Liver (tissue), 9 donors: Measurements from ENCODE around the gene RTN4IP1. TPM values are rescaled to one million over a fixed set of nuclear protein-coding genes. Genes with fewer than 3 reads are reported as not detected.

Experiments
- DNase-seq: peaks from one replicate; pipeline ENCODE4 v3.0.0-alpha.2; 2017; ENCODE audit warnings: low spot score
- H3K27ac ChIP-seq, 2 donors: one replicate each; pipeline ENCODE4 v1.7.0; 2013; ENCODE audit warnings: inconsistent platforms in 2 of 2, low read length in 2 of 2, control low read depth in 1 of 2, low read depth in 1 of 2, mild to moderate bottlenecking in 1 of 2
- H3K27me3 ChIP-seq, 4 donors: one replicate each; pipeline versions ENCODE4 v1.6.1 to v1.7.0; 2013; ENCODE audit warnings: low read length in 3 of 4, inconsistent platforms in 1 of 4, mild to moderate bottlenecking in 1 of 4, moderate library complexity in 1 of 4; ENCODE audit not compliant: control insufficient read depth in 4 of 4, insufficient read depth in 4 of 4
- H3K36me3 ChIP-seq, 4 donors: one replicate each; pipeline versions ENCODE4 v1.6.1 to v1.7.0; 2013; ENCODE audit warnings: low read length in 3 of 4, mild to moderate bottlenecking in 3 of 4, low read depth in 1 of 4, moderate library complexity in 1 of 4; ENCODE audit not compliant: control insufficient read depth in 4 of 4, insufficient read depth in 3 of 4
- H3K4me1 ChIP-seq, 4 donors: one replicate each; pipeline versions ENCODE4 v1.6.1 to v1.7.0; 2013; ENCODE audit warnings: low read length in 3 of 4, mild to moderate bottlenecking in 3 of 4, moderate library complexity in 1 of 4; ENCODE audit not compliant: control insufficient read depth in 4 of 4, insufficient read depth in 4 of 4
- H3K4me3 ChIP-seq, 3 donors: one replicate each; pipeline versions ENCODE4 v1.6.1 to v1.7.0; 2013; ENCODE audit warnings: low read length in 3 of 3, control low read depth in 1 of 3, low read depth in 1 of 3, mild to moderate bottlenecking in 1 of 3
- H3K9ac ChIP-seq, 2 donors: one replicate each; pipeline ENCODE4 v1.7.0; 2013; ENCODE audit warnings: low read length in 2 of 2, mild to moderate bottlenecking in 2 of 2, moderate library complexity in 2 of 2, control low read depth in 1 of 2, low read depth in 1 of 2
- H3K9me3 ChIP-seq, 4 donors: one replicate each; pipeline versions ENCODE4 v1.6.1 to v1.7.0; 2013; ENCODE audit warnings: low read length in 3 of 4; ENCODE audit not compliant: control insufficient read depth in 4 of 4
- ATF3 ChIP-seq: IDR thresholded peaks from 2 replicates; pipeline ENCODE4 v1.6.1; 2016; ENCODE audit warnings: antibody characterized with exemption
- EGR1 ChIP-seq, 2 donors: IDR thresholded peaks; 2 replicates each; pipeline ENCODE4 v1.6.1; 2016 to 2018; ENCODE audit warnings: antibody characterized with exemption in 2 of 2, low read depth in 2 of 2
- FOXA1 ChIP-seq: IDR thresholded peaks from 2 replicates; pipeline ENCODE4 v1.6.1; 2016; ENCODE audit warnings: antibody characterized with exemption
- FOXA2 ChIP-seq: IDR thresholded peaks from 2 replicates; pipeline ENCODE4 v1.6.1; 2016; ENCODE audit warnings: antibody characterized with exemption
- GABPA ChIP-seq, 2 donors: IDR thresholded peaks in 1 of 2; conservative IDR thresholded peaks in 1 of 2; 2 replicates each; pipeline ENCODE4 v1.6.1; 2016; ENCODE audit warnings: antibody characterized with exemption in 2 of 2, mild to moderate bottlenecking in 1 of 2, moderate library complexity in 1 of 2
- HNF4A ChIP-seq, 2 donors: conservative IDR thresholded peaks; 2 replicates each; pipeline ENCODE4 v1.6.1; 2016; ENCODE audit warnings: antibody characterized with exemption in 2 of 2, mild to moderate bottlenecking in 2 of 2
- HNF4G ChIP-seq: IDR thresholded peaks from 2 replicates; pipeline ENCODE4 v1.6.1; 2016; ENCODE audit warnings: antibody characterized with exemption
- JUND ChIP-seq, 2 donors: IDR thresholded peaks; 2 replicates each; pipeline ENCODE4 v1.6.1; 2016; ENCODE audit warnings: antibody characterized with exemption in 2 of 2
- NR2F2 ChIP-seq: IDR thresholded peaks from 2 replicates; pipeline ENCODE4 v1.6.1; 2016; ENCODE audit warnings: antibody characterized with exemption
- RAD21 ChIP-seq, 2 donors: IDR thresholded peaks; 2 replicates each; pipeline ENCODE4 v1.6.1; 2016; ENCODE audit warnings: antibody characterized with exemption in 2 of 2, mild to moderate bottlenecking in 2 of 2
- REST ChIP-seq: IDR thresholded peaks from 2 replicates; pipeline ENCODE4 v1.6.1; 2016; ENCODE audit warnings: antibody characterized with exemption, mild to moderate bottlenecking
- RXRA ChIP-seq, 2 donors: IDR thresholded peaks; 2 replicates each; pipeline ENCODE4 v1.6.1; 2017 to 2018; ENCODE audit warnings: antibody characterized with exemption in 2 of 2, mild to moderate bottlenecking in 1 of 2
- SP1 ChIP-seq: IDR thresholded peaks from 2 replicates; pipeline ENCODE4 v1.6.1; 2018; ENCODE audit warnings: antibody characterized with exemption, mild to moderate bottlenecking
- TAF1 ChIP-seq: conservative IDR thresholded peaks from 2 replicates; pipeline ENCODE4 v1.6.1; 2016; ENCODE audit warnings: antibody characterized with exemption, mild to moderate bottlenecking
- YY1 ChIP-seq: IDR thresholded peaks from 2 replicates; pipeline ENCODE4 v1.6.1; 2016; ENCODE audit warnings: antibody characterized with exemption, mild to moderate bottlenecking
- ZBTB33 ChIP-seq: IDR thresholded peaks from 2 replicates; pipeline ENCODE4 v1.6.1; 2016; ENCODE audit warnings: antibody characterized with exemption
- WGBS: extraction: QIAGEN DNeasy Blood & Tissue Kit; methylation state at CpG from one replicate; pipeline ENCODE4 v1.1.7; 2013; 5-methylcytosine and 5-hydroxymethylcytosine counted together
- polyA plus RNA-seq, 2 donors: library from polyadenylated mRNA; stranded (reverse) in 1 of 2; unstranded in 1 of 2; fragments of 200-250 nt in 1 of 2; fragments of >200 nt in 1 of 2; fragmentation: Nextera tagmentation in 1 of 2; extraction: Ambion mirVana in 1 of 2; gene quantifications; one replicate each; pipeline versions ENCODE4 v1.2.1 to v1.2.3, GENCODE V29; 2013 to 2015
- total RNA-seq, 2 donors: library from RNA; depleted of rRNA; stranded (reverse); fragments of >200 nt; gene quantifications; one replicate each; pipeline ENCODE4 v1.2.3, GENCODE V29; 2014
- TF ChIP-seq, protein P1 (sequence below): IDR thresholded peaks from 2 replicates; pipeline ENCODE4 v1.6.1; 2016; ENCODE audit warnings: antibody characterized with exemption
- TF ChIP-seq, protein P2 (sequence below): fragments of 150-350 bp; IDR thresholded peaks from 2 replicates; pipeline ENCODE4 v1.5.1; 2017; ENCODE audit warnings: improper control_type of control experiment, low read depth, low read length; ENCODE audit not compliant: missing input control
- donor health status: healthy.
- donor health status: healthy.
- donor health status: healthy.
- donor health status: healthy.
- donor health status: healthy.

Gene RTN4IP1
- total and polyA plus RNA-seq, 4 donors, result 3.7 to 6.9 (median 4.6) TPM

DNA sequence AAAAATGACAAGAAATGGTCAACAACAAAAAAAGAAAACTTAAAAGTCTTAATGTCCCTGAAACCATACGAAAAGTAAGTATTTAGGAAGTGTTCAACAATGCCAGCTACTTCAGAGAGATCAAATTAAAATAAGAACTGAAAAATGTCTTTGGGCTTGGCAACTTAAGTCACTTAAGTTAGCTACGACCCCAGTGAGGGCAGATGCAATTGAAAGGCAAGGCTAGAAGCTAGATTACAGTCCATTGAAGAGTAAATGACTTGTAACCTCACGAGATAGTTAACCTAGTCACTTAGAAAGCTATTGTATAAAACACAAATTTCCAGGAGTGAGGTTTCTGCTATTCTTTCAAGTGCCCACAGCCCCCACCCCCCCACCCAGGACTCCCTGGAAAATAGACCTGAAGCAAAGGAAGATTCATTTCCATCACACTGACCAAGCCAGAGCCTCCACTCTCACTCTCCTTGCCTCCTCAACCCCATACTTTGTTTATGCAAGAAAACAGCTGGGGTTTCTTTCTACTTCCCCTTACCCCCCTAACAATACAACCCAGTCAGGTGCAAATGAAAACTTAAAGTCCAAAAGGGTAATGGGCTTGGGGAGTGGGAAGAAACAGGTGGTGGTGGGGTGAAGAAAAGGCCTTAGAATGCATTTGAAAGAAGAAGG is 14.6 kb downstream of the RTN4IP1 start:
- H3K4me1 ChIP-seq, result no peaks in the 10 kb centered on the region
- DNase-seq, result no peak
- H3K36me3 ChIP-seq, result peaks cover 0 to 5% (median 4%) of the 10 kb centered on the region in 4 donors
- TF ChIP-seq, protein P1, sequence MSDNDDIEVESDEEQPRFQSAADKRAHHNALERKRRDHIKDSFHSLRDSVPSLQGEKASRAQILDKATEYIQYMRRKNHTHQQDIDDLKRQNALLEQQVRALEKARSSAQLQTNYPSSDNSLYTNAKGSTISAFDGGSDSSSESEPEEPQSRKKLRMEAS, result no peak
- TF ChIP-seq YY1, result no peak
- no peak for TF ChIP-seq RAD21 (IDR thresholded peaks at IDR 0.05)
- no peak for TF ChIP-seq SP1
- no peak overlapping the region for H3K9ac ChIP-seq
- H3K27ac ChIP-seq, result no peak overlapping the region
- H3K4me3 ChIP-seq, result no peak overlapping the region
- WGBS, result 94% methylated on average over 3 of the region's 3 CpGs
- no peaks in the 10 kb centered on the region for H3K9me3 ChIP-seq
- H3K27me3 ChIP-seq, result no peaks in the 10 kb centered on the region

DNA sequence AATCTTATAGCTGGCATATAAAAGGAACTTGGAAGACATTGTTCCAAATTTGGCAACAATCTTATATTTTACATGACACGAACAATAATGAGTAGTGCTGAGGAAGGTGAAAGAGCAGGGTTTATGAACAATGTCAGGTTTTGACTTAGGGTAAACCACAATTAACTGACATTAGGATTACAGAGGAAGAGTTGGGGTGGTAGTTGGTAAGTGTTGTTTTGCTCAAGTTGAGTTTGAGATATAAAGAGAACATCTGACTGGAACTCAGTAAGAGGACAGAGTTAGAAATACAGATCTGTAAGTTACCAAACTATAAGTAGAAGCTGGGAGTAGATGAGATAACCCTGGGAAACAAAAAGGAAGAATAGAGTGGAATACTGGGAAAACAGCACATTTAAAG is 15.1 kb downstream of the RTN4IP1 start:
- Histone ChIP-seq H3K4me1 (no peaks in the 10 kb centered on the region), H3K9ac (no peak overlapping the region), H3K27ac (no peak overlapping the region), H3K4me3 (no peak overlapping the region), H3K9me3 (no peaks in the 10 kb centered on the region), H3K36me3 (peaks cover 0 to 5% (median 4%) of the 10 kb centered on the region in 4 donors), H3K27me3 (no peaks in the 10 kb centered on the region)
- WGBS, result 90% methylated on average over 1 of the region's 1 CpG
- DNase-seq, result no peak
- TF ChIP-seq ZBTB33 (no peak), RAD21 (IDR thresholded peaks at IDR 0.05) (no peak)

DNA sequence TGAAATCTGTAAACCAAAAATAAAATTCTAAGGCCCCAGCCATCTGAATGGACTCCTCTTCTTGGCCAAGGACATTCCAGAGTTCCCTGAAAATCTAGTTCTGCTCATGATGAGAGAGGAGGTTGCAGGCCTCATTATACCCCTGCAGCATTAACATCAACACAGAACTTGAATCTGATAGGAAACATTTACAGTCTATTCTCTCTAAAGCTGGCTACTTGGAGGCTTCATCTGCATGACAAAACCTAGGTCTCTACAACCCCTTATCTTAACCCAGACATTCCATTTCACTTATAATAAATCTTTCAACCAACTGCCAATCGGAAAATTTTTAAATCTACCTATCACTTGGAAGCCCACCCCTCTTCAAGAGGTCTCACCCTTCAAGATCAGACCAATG is 15.7 kb downstream of the RTN4IP1 start:
- Histone ChIP-seq H3K9me3 (no peaks in the 10 kb centered on the region), H3K9ac (no peak overlapping the region), H3K4me1 (no peaks in the 10 kb centered on the region), H3K27ac (no peak overlapping the region), H3K36me3 (peaks cover 0 to 5% (median 4%) of the 10 kb centered on the region in 4 donors), H3K4me3 (no peak overlapping the region), H3K27me3 (no peaks in the 10 kb centered on the region)
- no peak for DNase-seq
- WGBS, result 96% methylated on average over 1 of the region's 1 CpG
- no peak for TF ChIP-seq GABPA (IDR thresholded peaks at IDR 0.05 in 1 of 2, conservative IDR thresholded peaks at IDR 0.05 in 1 of 2)
- TF ChIP-seq HNF4A (conservative IDR thresholded peaks at IDR 0.05), result no peak
- no peak for TF ChIP-seq FOXA1
- TF ChIP-seq JUND (IDR thresholded peaks at IDR 0.05), result no peak
- TF ChIP-seq, protein P2, sequence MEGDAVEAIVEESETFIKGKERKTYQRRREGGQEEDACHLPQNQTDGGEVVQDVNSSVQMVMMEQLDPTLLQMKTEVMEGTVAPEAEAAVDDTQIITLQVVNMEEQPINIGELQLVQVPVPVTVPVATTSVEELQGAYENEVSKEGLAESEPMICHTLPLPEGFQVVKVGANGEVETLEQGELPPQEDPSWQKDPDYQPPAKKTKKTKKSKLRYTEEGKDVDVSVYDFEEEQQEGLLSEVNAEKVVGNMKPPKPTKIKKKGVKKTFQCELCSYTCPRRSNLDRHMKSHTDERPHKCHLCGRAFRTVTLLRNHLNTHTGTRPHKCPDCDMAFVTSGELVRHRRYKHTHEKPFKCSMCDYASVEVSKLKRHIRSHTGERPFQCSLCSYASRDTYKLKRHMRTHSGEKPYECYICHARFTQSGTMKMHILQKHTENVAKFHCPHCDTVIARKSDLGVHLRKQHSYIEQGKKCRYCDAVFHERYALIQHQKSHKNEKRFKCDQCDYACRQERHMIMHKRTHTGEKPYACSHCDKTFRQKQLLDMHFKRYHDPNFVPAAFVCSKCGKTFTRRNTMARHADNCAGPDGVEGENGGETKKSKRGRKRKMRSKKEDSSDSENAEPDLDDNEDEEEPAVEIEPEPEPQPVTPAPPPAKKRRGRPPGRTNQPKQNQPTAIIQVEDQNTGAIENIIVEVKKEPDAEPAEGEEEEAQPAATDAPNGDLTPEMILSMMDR, result no peak
- no peak for TF ChIP-seq TAF1
- no peak for TF ChIP-seq RAD21 (IDR thresholded peaks at IDR 0.05)
- TF ChIP-seq ATF3, result no peak
- TF ChIP-seq, protein P1, result no peak
- TF ChIP-seq SP1, result no peak
- TF ChIP-seq HNF4G, result no peak
- no peak for TF ChIP-seq ZBTB33
- no peak for TF ChIP-seq EGR1 (IDR thresholded peaks at IDR 0.05; ENCODE audit: low read depth in 2 of 2)
- TF ChIP-seq FOXA2, result no peak
- no peak for TF ChIP-seq NR2F2
- no peak for TF ChIP-seq REST
- TF ChIP-seq YY1, result no peak
- no peak for TF ChIP-seq RXRA (IDR thresholded peaks at IDR 0.05)
